Kidney (tissue), 14 donors: ENCODE results near the gene VSIG10. TPM values are rescaled to one million over a fixed set of nuclear protein-coding genes. Genes with fewer than 3 reads are reported as not detected.

ENCODE experiments used
- DNase-seq, 5 donors: peaks; one replicate each; pipeline ENCODE4 v3.0.0-alpha.2; 2013 to 2020
- FAIRE-seq: peaks from 2 replicates; lab custom pipeline; 2012; peaks lifted over from hg19 to GRCh38; lab: Jason Lieb, UNC
- H3K27ac ChIP-seq, 2 donors: one replicate each; pipeline ENCODE4 v1.7.0; 2013; ENCODE audit warnings: low read depth in 2 of 2, low read length in 2 of 2, inconsistent platforms in 1 of 2
- H3K27me3 ChIP-seq: one replicate; pipeline ENCODE4 v1.7.1; 2013; ENCODE audit warnings: low read length, inconsistent platforms; ENCODE audit not compliant: control insufficient read depth, insufficient read depth
- H3K36me3 ChIP-seq, 3 donors: one replicate each; pipeline versions ENCODE4 v1.7.0 to v1.7.1; 2013; ENCODE audit warnings: low read length in 3 of 3, control low read depth in 1 of 3, inconsistent platforms in 1 of 3; ENCODE audit not compliant: insufficient read depth in 3 of 3, control insufficient read depth in 2 of 3
- H3K4me1 ChIP-seq, 3 donors: one replicate each; pipeline versions ENCODE4 v1.7.0 to v1.7.1; 2013; ENCODE audit warnings: low read length in 3 of 3, inconsistent platforms in 1 of 3, low read depth in 1 of 3; ENCODE audit not compliant: control insufficient read depth in 2 of 3, insufficient read depth in 2 of 3
- H3K4me3 ChIP-seq, 3 donors: one replicate each; pipeline versions ENCODE4 v1.7.0 to v1.8.1; 2013; ENCODE audit warnings: low read length in 3 of 3, control low read depth in 1 of 3, inconsistent platforms in 1 of 3
- H3K9ac ChIP-seq, 3 donors: one replicate each; pipeline versions ENCODE4 v1.7.0 to v1.7.1; 2013; ENCODE audit warnings: low read length in 3 of 3, control low read depth in 1 of 3, inconsistent platforms in 1 of 3
- H3K9me3 ChIP-seq, 3 donors: one replicate each; pipeline versions ENCODE4 v1.7.0 to v1.7.1; 2013; ENCODE audit warnings: low read length in 3 of 3, control low read depth in 1 of 3, inconsistent platforms in 1 of 3; ENCODE audit not compliant: control insufficient read depth in 2 of 3, insufficient read depth in 1 of 3
- intact Hi-C: fragments of 100-400 bp; cut with DNase I; formaldehyde crosslinking; loops from one replicate; pipeline ENCODE4 v1.11.1; 2022
- polyA plus RNA-seq: library from polyadenylated mRNA; stranded (reverse); fragments of 350-450 nt; fragmentation: Illumina TruSeq; extraction: RNeasy Lipid Tissue Mini Kit (QIAGEN cat#74804); gene quantifications from one replicate; pipeline ENCODE4 v1.2.3, GENCODE V29; 2014; ENCODE audit warnings: low read depth, low replicate concordance; ENCODE audit not compliant: insufficient read depth
- total RNA-seq: library from RNA; stranded (reverse); fragmentation: NEBNext Ultra II Directional; extraction: Animal tissue kit (Norgen Biotek cat#: 25700); gene quantifications from one replicate; pipeline ENCODE4 v1.2.1, GENCODE V29; 2021
- TF ChIP-seq, protein P1 (sequence below): IDR thresholded peaks from 3 replicates; pipeline ENCODE4 v1.5.1; 2012; ENCODE audit warnings: mild to moderate bottlenecking, moderate library complexity, borderline replicate concordance; ENCODE audit not compliant: insufficient read depth; ENCODE audit errors: extremely low read depth
- donor health status: control.
- donor health status: control.
- donor health status: control.
- donor health status: control.
- donor health status: control.
- donor health status: DM: yes; HTN: yes; CAD: no.
- donor health status: Normal renal cell carcinoma (clear cell type).

VSIG10 gene
- total and polyA plus RNA-seq, 2 donors from 2014 or later, result 15.8 to 26.1 TPM

DNA sequence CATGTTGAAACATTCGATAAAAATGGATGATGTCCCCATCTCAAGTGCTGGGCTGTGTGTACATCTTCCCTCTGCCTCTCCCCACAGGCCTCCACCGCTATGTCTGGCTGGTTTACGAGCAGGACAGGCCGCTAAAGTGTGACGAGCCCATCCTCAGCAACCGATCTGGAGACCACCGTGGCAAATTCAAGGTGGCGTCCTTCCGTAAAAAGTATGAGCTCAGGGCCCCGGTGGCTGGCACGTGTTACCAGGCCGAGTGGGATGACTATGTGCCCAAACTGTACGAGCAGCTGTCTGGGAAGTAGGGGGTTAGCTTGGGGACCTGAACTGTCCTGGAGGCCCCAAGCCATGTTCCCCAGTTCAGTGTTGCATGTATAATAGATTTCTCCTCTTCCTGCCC lies 40.7 kb upstream of the VSIG10 start:
- intact Hi-C loops, result no loop called here
- FAIRE-seq, result no peak
- Histone ChIP-seq H3K9me3 (no peaks in the 10 kb centered on the region), H3K36me3 (peaks cover 6 to 59% (median 34%) of the 10 kb centered on the region in 3 donors), H3K27ac (no peak overlapping the region), H3K4me3 (no peak overlapping the region), H3K4me1 (peaks cover 0 to 4% (median 0%) of the 10 kb centered on the region in 3 donors), H3K9ac (no peak overlapping the region), H3K27me3 (no peaks in the 10 kb centered on the region)
- TF ChIP-seq, protein P1, sequence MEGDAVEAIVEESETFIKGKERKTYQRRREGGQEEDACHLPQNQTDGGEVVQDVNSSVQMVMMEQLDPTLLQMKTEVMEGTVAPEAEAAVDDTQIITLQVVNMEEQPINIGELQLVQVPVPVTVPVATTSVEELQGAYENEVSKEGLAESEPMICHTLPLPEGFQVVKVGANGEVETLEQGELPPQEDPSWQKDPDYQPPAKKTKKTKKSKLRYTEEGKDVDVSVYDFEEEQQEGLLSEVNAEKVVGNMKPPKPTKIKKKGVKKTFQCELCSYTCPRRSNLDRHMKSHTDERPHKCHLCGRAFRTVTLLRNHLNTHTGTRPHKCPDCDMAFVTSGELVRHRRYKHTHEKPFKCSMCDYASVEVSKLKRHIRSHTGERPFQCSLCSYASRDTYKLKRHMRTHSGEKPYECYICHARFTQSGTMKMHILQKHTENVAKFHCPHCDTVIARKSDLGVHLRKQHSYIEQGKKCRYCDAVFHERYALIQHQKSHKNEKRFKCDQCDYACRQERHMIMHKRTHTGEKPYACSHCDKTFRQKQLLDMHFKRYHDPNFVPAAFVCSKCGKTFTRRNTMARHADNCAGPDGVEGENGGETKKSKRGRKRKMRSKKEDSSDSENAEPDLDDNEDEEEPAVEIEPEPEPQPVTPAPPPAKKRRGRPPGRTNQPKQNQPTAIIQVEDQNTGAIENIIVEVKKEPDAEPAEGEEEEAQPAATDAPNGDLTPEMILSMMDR, result no peak
- no peak for DNase-seq

DNA sequence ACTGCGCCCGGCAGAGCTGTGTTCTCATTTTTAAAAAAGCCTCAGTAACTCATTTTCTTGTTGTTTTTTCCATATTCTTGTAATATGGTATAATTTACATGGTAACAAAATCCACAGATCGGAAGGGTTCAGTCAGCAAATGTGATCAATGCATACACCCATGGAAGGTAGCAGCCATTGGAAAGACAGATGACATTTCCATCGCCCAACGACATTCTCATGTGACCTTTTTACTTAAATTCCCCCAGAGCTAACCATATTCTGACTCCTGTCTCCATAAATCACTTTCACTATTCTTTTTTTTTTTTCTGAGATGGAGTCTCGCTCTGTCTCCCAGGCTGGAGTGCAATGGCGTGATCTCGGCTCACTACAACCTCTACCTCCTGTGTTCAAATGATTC lies 37.0 kb upstream of the VSIG10 start:
- peaks cover 0 to 16% (median 0%) of the 10 kb centered on the region in 3 donors for H3K4me1 ChIP-seq
- no peak overlapping the region for H3K4me3 ChIP-seq
- no peaks in the 10 kb centered on the region for H3K9me3 ChIP-seq
- intact Hi-C loops, result no loop called here
- FAIRE-seq (no peak), DNase-seq (no peak)
- peaks cover 8 to 60% (median 38%) of the 10 kb centered on the region in 3 donors for H3K36me3 ChIP-seq
- no peaks in the 10 kb centered on the region for H3K27me3 ChIP-seq
- TF ChIP-seq, protein P1, result no peak
- H3K9ac ChIP-seq, result no peak overlapping the region
- H3K27ac ChIP-seq, result no peak overlapping the region

DNA sequence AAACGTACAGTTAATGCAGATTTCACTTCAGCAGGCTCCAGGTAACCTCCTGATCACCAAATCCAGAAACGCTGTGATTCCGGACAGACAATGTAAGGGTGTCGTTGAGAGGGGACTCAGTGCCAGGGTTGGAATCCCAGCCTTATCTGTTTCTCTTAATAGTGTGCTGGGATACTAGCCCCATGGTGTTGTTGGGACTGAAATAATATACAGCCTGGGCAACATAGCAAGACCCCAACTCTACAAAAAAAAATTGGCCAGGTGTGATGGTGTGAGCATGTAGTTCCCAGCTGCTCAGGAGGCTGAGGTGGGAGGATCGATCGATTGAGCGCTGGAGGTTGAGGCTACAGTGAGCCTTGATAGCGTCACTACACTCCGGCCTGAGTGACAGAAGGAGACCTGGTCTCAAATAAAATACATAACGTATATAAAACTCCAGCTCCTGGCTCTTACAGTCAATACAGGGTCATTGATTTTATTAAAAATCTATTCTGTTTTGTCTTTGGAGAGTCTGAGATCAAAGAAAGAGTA lies 33.4 kb upstream of the VSIG10 start:
- FAIRE-seq (no peak), DNase-seq (no peak)
- intact Hi-C loops, result no loop called here
- Histone ChIP-seq H3K27ac (peak overlapping the region; percentile 89 to 95), H3K27me3 (no peaks in the 10 kb centered on the region), H3K4me1 (peaks cover 0 to 17% (median 0%) of the 10 kb centered on the region in 3 donors), H3K4me3 (peak overlapping the region; percentile 50 to 70 (median 63)), H3K9me3 (no peaks in the 10 kb centered on the region), H3K36me3 (peaks cover 5 to 30% (median 19%) of the 10 kb centered on the region in 3 donors), H3K9ac (peak overlapping the region; percentile 56 to 98 (median 90))
- TF ChIP-seq, protein P1, result no peak
